Measurements from ENCODE around the gene HEMK1.

HEMK1 gene

GRCh38 chr3:50536471-50537180 lies 32.7 kb upstream of the HEMK1 start:
- Mint-ChIP-seq H3K27me3 (peaks cover 22% of the 10 kb centered on the region), H3K27ac (no peak overlapping the region), H3K4me1 (no peaks in the 10 kb centered on the region), H3K36me3 (ENCODE audit: low read depth) (no peaks in the 10 kb centered on the region), H3K4me3 (no peak overlapping the region), H3K9me3 (no peaks in the 10 kb centered on the region)
- ATAC-seq (no peak), DNase-seq (no peak)

- Mint-ChIP-seq H3K36me3 (ENCODE audit: low read depth) (no peaks in the 10 kb centered on the region), H3K27ac (no peak overlapping the region), H3K9me3 (no peaks in the 10 kb centered on the region), H3K4me3 (no peak overlapping the region), H3K27me3 (peaks cover 17% of the 10 kb centered on the region), H3K4me1 (no peaks in the 10 kb centered on the region)
- DNase-seq (no peak), ATAC-seq (no peak)
Measured at GRCh38 chr3:50537421-50538129, 31.7 kb upstream of the HEMK1 start.

GRCh38 chr3:50539356-50540286 lies 29.7 kb upstream of the HEMK1 start:
- H3K4me3 Mint-ChIP-seq = no peak overlapping the region
- H3K36me3 Mint-ChIP-seq (ENCODE audit: low read depth) = no peaks in the 10 kb centered on the region
- no peak for DNase-seq
- H3K27me3 Mint-ChIP-seq = peaks cover 17% of the 10 kb centered on the region
- H3K9me3 Mint-ChIP-seq = no peaks in the 10 kb centered on the region
- no peak for ATAC-seq
- H3K27ac Mint-ChIP-seq = no peak overlapping the region
- no peaks in the 10 kb centered on the region for H3K4me1 Mint-ChIP-seq

- peak; percentile 56 for ATAC-seq
- H3K4me1 Mint-ChIP-seq = no peaks in the 10 kb centered on the region
- H3K27ac Mint-ChIP-seq = no peak overlapping the region
- no peaks in the 10 kb centered on the region for H3K36me3 Mint-ChIP-seq (ENCODE audit: low read depth)
- peaks cover 14% of the 10 kb centered on the region for H3K27me3 Mint-ChIP-seq
- no peak overlapping the region for H3K4me3 Mint-ChIP-seq
- H3K9me3 Mint-ChIP-seq = no peaks in the 10 kb centered on the region
- DNase-seq = peak; percentile 69
Measured at GRCh38 chr3:50542177-50543034, 26.9 kb upstream of the HEMK1 start.

GRCh38 chr3:50545781-50546180 lies 23.5 kb upstream of the HEMK1 start:
- ATAC-seq (no peak), DNase-seq (no peak)
- Mint-ChIP-seq H3K27me3 (peaks cover 6% of the 10 kb centered on the region), H3K4me3 (no peak overlapping the region), H3K36me3 (ENCODE audit: low read depth) (no peaks in the 10 kb centered on the region), H3K9me3 (no peaks in the 10 kb centered on the region), H3K4me1 (no peaks in the 10 kb centered on the region), H3K27ac (no peak overlapping the region)

GRCh38 chr3:50549226-50549625 lies 20.1 kb upstream of the HEMK1 start:
- Mint-ChIP-seq H3K36me3 (ENCODE audit: low read depth) (no peaks in the 10 kb centered on the region), H3K27me3 (no peaks in the 10 kb centered on the region), H3K9me3 (no peaks in the 10 kb centered on the region), H3K27ac (no peak overlapping the region), H3K4me1 (no peaks in the 10 kb centered on the region), H3K4me3 (no peak overlapping the region)
- ATAC-seq = no peak
- DNase-seq = no peak

GRCh38 chr3:50550079-50550736 lies 19.1 kb upstream of the HEMK1 start:
- H3K9me3 Mint-ChIP-seq = no peaks in the 10 kb centered on the region

GRCh38 chr3:50551054-50551659 lies 18.2 kb upstream of the HEMK1 start:
- Mint-ChIP-seq H3K36me3 (ENCODE audit: low read depth) (no peaks in the 10 kb centered on the region), H3K27ac (no peak overlapping the region), H3K4me3 (no peak overlapping the region), H3K9me3 (no peaks in the 10 kb centered on the region), H3K4me1 (no peaks in the 10 kb centered on the region), H3K27me3 (peaks cover 1% of the 10 kb centered on the region)
- no peak for ATAC-seq
- DNase-seq = no peak

More at GRCh38 chr3:50550079-50550736, 19.1 kb upstream of the HEMK1 start:
- Mint-ChIP-seq H3K27ac (no peak overlapping the region), H3K36me3 (ENCODE audit: low read depth) (no peaks in the 10 kb centered on the region), H3K27me3 (no peaks in the 10 kb centered on the region), H3K4me3 (no peak overlapping the region), H3K4me1 (no peaks in the 10 kb centered on the region)
- DNase-seq = peak; percentile 80
- no peak for ATAC-seq

GRCh38 chr3:50551681-50552435 lies 17.5 kb upstream of the HEMK1 start:
- Mint-ChIP-seq H3K36me3 (ENCODE audit: low read depth) (no peaks in the 10 kb centered on the region), H3K9me3 (no peaks in the 10 kb centered on the region), H3K27ac (no peak overlapping the region), H3K4me1 (no peaks in the 10 kb centered on the region), H3K4me3 (no peak overlapping the region), H3K27me3 (peaks cover 1% of the 10 kb centered on the region)
- DNase-seq = no peak
- no peak for ATAC-seq

GRCh38 chr3:50552598-50552997 lies 16.7 kb upstream of the HEMK1 start:
- ATAC-seq (no peak), DNase-seq (no peak)
- H3K4me3 Mint-ChIP-seq = no peak overlapping the region
- no peaks in the 10 kb centered on the region for H3K4me1 Mint-ChIP-seq
- no peaks in the 10 kb centered on the region for H3K36me3 Mint-ChIP-seq (ENCODE audit: low read depth)
- no peak overlapping the region for H3K27ac Mint-ChIP-seq
- H3K27me3 Mint-ChIP-seq = peaks cover 1% of the 10 kb centered on the region
- no peaks in the 10 kb centered on the region for H3K9me3 Mint-ChIP-seq

GRCh38 chr3:50554553-50554952 lies 14.8 kb upstream of the HEMK1 start:
- Mint-ChIP-seq H3K27ac (no peak overlapping the region), H3K27me3 (peaks cover 1% of the 10 kb centered on the region), H3K36me3 (ENCODE audit: low read depth) (no peaks in the 10 kb centered on the region), H3K9me3 (no peaks in the 10 kb centered on the region), H3K4me3 (no peak overlapping the region), H3K4me1 (no peaks in the 10 kb centered on the region)
- ATAC-seq (peak; percentile 45), DNase-seq (peak; percentile 24)

GRCh38 chr3:50557106-50557505 lies 12.2 kb upstream of the HEMK1 start:
- Mint-ChIP-seq H3K27ac (no peak overlapping the region), H3K9me3 (no peaks in the 10 kb centered on the region), H3K4me3 (no peak overlapping the region), H3K4me1 (no peaks in the 10 kb centered on the region), H3K27me3 (peaks cover 1% of the 10 kb centered on the region), H3K36me3 (ENCODE audit: low read depth) (no peaks in the 10 kb centered on the region)
- no peak for DNase-seq
- no peak for ATAC-seq

- H3K27me3 Mint-ChIP-seq = peaks cover 1% of the 10 kb centered on the region
Measured at GRCh38 chr3:50557915-50558314, 11.4 kb upstream of the HEMK1 start.

More at GRCh38 chr3:50557915-50558314, 11.4 kb upstream of the HEMK1 start:
- DNase-seq (no peak), ATAC-seq (no peak)
- H3K9me3 Mint-ChIP-seq = no peaks in the 10 kb centered on the region
- no peaks in the 10 kb centered on the region for H3K36me3 Mint-ChIP-seq (ENCODE audit: low read depth)
- peaks cover 1% of the 10 kb centered on the region for H3K4me1 Mint-ChIP-seq
- no peak overlapping the region for H3K4me3 Mint-ChIP-seq
- no peak overlapping the region for H3K27ac Mint-ChIP-seq
